Lung (tissue), 12 donors: ENCODE measurements around the gene IFIT5. TPM values are rescaled to one million over a fixed set of nuclear protein-coding genes. Genes with fewer than 3 reads are reported as not detected.

Experiments used
- ATAC-seq: fragments of 200-7000 bp; cut with Tn5 transposase; one replicate; pipeline ENCODE4 v1.9.1; 2020; ENCODE audit warnings: moderate number of reproducible peaks; ENCODE audit not compliant: insufficient read depth, low FRiP score
- DNase-seq, 3 donors: peaks; one replicate each; pipeline ENCODE4 v3.0.0-alpha.2; 2013 to 2017
- H3K27ac ChIP-seq, 2 donors: one replicate each; pipeline ENCODE4 v1.5.1; 2013; ENCODE audit warnings: mild to moderate bottlenecking in 2 of 2, moderate library complexity in 2 of 2, control low read depth in 1 of 2, inconsistent platforms in 1 of 2, low read depth in 1 of 2, low read length in 1 of 2
- H3K27me3 ChIP-seq, 3 donors: one replicate each; pipeline ENCODE4 v1.5.1; 2013; ENCODE audit warnings: low read length in 2 of 3; ENCODE audit not compliant: control insufficient read depth in 3 of 3, insufficient read depth in 3 of 3
- H3K36me3 ChIP-seq, 4 donors: one replicate each; pipeline ENCODE4 v1.5.1; 2013; ENCODE audit warnings: low read length in 4 of 4, mild to moderate bottlenecking in 1 of 4, moderate library complexity in 1 of 4; ENCODE audit not compliant: control insufficient read depth in 4 of 4, insufficient read depth in 4 of 4
- H3K4me1 ChIP-seq, 5 donors: one replicate each; pipeline ENCODE4 v1.5.1; 2013; ENCODE audit warnings: low read length in 5 of 5, mild to moderate bottlenecking in 2 of 5, moderate library complexity in 1 of 5; ENCODE audit not compliant: control insufficient read depth in 5 of 5, insufficient read depth in 5 of 5
- H3K4me3 ChIP-seq: one replicate; pipeline ENCODE4 v1.5.1; 2013; ENCODE audit warnings: mild to moderate bottlenecking, control low read depth, moderate library complexity
- H3K9ac ChIP-seq, 2 donors: one replicate each; pipeline ENCODE4 v1.5.1; 2013; ENCODE audit warnings: low read length in 2 of 2, control low read depth in 1 of 2; ENCODE audit not compliant: insufficient read depth in 1 of 2
- H3K9me3 ChIP-seq, 4 donors: one replicate each; pipeline ENCODE4 v1.5.1; 2013; ENCODE audit warnings: low read length in 3 of 4, mild to moderate bottlenecking in 1 of 4, moderate library complexity in 1 of 4; ENCODE audit not compliant: control insufficient read depth in 4 of 4, insufficient read depth in 3 of 4
- WGBS, 2 donors: extraction: QIAGEN DNeasy Blood & Tissue Kit; methylation state at CpG; one replicate each; pipeline ENCODE4 v1.1.7; 2013; 5-methylcytosine and 5-hydroxymethylcytosine counted together
- polyA plus RNA-seq, 2 donors: library from polyadenylated mRNA; stranded (reverse); fragments of 200-250 nt; gene quantifications; one replicate each; pipeline ENCODE4 v1.2.1, GENCODE V29; 2013
- total RNA-seq, 2 donors: library from RNA; depleted of rRNA in 1 of 2; stranded (reverse); fragments of >200 nt in 1 of 2; gene quantifications; one replicate each; pipeline ENCODE4 v1.2.1, GENCODE V29; 2014 to 2021
- TF ChIP-seq, protein P1 (sequence below): IDR thresholded peaks from 2 replicates; pipeline ENCODE4 v1.5.1; 2012; ENCODE audit warnings: mild to moderate bottlenecking; ENCODE audit errors: control extremely low read depth, extremely low read depth
- donor health status: control.
- donor health status: control.
- donor health status: Bipolar disorder and iron deficiency.
- donor health status: healthy.
- donor health status: DM: yes; HTN: yes; CAD: no.

The IFIT5 gene
- total and polyA plus RNA-seq, 4 donors, result 12.6 to 21.8 (median 15.6) TPM

DNA sequence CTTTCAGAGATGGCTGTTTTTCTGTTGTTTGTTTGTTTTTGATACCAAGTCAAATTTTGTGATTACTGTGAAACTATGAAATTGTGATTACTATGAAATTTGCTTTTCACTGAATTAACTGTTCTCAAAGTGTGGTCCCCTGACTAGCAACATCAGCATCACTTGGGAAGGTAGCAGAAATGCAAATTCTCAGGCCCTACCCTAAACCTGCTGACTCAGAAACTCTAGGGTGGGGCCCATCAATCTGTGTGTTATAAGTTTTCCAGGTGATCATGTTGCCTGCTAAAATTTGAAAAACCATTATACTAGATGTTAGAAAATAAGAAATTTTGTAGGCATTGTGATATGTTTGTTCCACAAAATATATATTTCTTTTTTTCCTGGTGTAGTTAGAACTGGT is 35.3 kb upstream of the IFIT5 start:
- Histone ChIP-seq H3K4me3 (no peak overlapping the region), H3K27ac (no peak overlapping the region), H3K9me3 (no peaks in the 10 kb centered on the region), H3K9ac (no peak overlapping the region), H3K36me3 (no peaks in the 10 kb centered on the region), H3K27me3 (no peaks in the 10 kb centered on the region), H3K4me1 (peaks cover 5 to 17% (median 14%) of the 10 kb centered on the region in 5 donors)
- TF ChIP-seq, protein P1, sequence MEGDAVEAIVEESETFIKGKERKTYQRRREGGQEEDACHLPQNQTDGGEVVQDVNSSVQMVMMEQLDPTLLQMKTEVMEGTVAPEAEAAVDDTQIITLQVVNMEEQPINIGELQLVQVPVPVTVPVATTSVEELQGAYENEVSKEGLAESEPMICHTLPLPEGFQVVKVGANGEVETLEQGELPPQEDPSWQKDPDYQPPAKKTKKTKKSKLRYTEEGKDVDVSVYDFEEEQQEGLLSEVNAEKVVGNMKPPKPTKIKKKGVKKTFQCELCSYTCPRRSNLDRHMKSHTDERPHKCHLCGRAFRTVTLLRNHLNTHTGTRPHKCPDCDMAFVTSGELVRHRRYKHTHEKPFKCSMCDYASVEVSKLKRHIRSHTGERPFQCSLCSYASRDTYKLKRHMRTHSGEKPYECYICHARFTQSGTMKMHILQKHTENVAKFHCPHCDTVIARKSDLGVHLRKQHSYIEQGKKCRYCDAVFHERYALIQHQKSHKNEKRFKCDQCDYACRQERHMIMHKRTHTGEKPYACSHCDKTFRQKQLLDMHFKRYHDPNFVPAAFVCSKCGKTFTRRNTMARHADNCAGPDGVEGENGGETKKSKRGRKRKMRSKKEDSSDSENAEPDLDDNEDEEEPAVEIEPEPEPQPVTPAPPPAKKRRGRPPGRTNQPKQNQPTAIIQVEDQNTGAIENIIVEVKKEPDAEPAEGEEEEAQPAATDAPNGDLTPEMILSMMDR, result no peak
- DNase-seq (no peak), ATAC-seq (no peak)

DNA sequence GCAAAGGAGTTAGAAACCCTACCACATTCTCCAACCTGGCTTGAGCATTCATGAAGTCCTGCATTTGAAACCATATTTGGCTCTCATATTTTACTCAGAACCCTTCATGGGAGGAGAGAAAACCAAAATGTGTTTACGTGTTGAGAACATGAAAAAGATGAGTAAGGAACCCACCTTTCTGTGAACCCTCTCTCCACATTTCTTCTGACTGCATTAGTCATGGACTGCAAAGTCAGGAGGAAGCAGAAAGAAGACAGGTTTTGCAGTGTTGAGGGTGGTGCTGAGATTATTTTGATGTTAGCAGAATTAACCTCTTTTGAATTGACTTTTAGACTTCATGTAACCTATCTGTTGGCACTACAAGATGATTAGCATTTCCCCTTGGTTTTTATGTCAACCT is 31.6 kb upstream of the IFIT5 start:
- TF ChIP-seq, protein P1, result no peak
- Histone ChIP-seq H3K27ac (no peak overlapping the region), H3K9ac (no peak overlapping the region), H3K4me3 (no peak overlapping the region), H3K4me1 (peaks cover 0 to 2% (median 0%) of the 10 kb centered on the region in 5 donors), H3K36me3 (no peaks in the 10 kb centered on the region), H3K27me3 (no peaks in the 10 kb centered on the region), H3K9me3 (no peaks in the 10 kb centered on the region)
- DNase-seq (no peak), ATAC-seq (no peak)
- 86 to 97% methylated on average over 1 of the region's 1 CpG for WGBS, 2 donors

DNA sequence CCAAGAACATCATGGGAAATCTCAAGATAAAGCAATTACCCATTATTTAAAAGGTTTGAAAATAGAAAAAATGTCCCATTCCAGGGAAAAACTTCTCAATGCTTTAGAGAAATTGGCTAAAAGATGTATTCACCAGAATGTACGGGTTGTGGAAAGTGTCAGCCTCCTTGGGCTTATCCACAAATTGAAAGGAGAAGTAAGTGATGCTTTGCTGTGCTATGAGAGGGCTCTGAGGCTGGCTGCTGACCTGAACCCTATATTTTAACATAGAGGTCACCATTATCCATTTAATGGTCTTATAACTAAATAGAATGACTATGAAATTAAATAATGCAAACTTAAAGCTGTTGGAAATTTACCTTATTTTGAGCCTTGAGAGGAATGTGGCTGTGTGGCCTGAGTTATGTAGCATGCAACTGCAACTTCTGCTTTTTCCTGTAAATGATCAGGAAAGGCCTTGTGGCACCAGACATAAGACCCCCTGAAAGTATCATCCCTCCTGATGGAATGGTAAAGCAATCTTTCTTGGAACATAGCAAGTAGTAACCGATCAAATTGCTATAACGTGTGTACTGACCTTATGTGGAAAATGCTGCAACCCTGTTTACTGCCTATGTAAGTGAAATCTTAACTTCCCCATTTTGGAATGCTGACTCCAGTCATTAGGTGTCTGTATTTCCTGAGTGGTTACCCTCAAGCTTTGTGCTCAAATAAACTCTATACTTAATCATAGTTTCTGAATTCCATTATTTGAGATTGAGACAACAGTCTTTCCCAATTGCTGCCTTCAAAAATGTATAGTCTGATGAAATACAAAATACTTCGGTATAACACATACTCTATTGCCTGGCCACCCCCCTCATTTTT is 29.7 kb upstream of the IFIT5 start:
- DNase-seq (no peak), ATAC-seq (peak; percentile 81)
- H3K27me3 ChIP-seq, result no peaks in the 10 kb centered on the region
- no peak overlapping the region for H3K4me3 ChIP-seq
- 29 to 64% methylated on average over 4 of the region's 4 CpGs for WGBS, 2 donors
- no peak overlapping the region for H3K9ac ChIP-seq
- TF ChIP-seq, protein P1, result no peak
- H3K27ac ChIP-seq, result no peak overlapping the region
- H3K4me1 ChIP-seq, result peaks cover 0 to 2% (median 0%) of the 10 kb centered on the region in 5 donors
- no peaks in the 10 kb centered on the region for H3K36me3 ChIP-seq
- H3K9me3 ChIP-seq, result no peaks in the 10 kb centered on the region
